Heart right ventricle (tissue), 16 donors: ENCODE results near the gene AKR1D1. TPM values are rescaled to one million over a fixed set of nuclear protein-coding genes. Genes with fewer than 3 reads are reported as not detected.
"Not testable (repeated sequence)": the region's sequence is repeated elsewhere in the genome, so short reads cannot be mapped to it uniquely, and the experiment has no call there.

ENCODE experiments used
- ATAC-seq, 8 donors: fragments of 200-7000 bp; cut with Tn5 transposase; one replicate each; pipeline ENCODE4 v1.9.1; 2020; ENCODE audit warnings: mild to moderate bottlenecking in 8 of 8, moderate library complexity in 8 of 8, moderate number of reproducible peaks in 1 of 8
- DNase-seq, 2 donors: peaks; one replicate each; pipeline ENCODE4 v3.0.0-alpha.2; 2020
- H3K27ac ChIP-seq, 10 donors: fragments of 200-600 bp; sonication (generic) in 2 of 10; one replicate each; pipeline versions ENCODE4 v1.5.0 to v1.8.0; 2020 to 2022; ENCODE audit warnings: mild to moderate bottlenecking in 3 of 10
- H3K27me3 ChIP-seq, 7 donors: fragments of 200-600 bp; one replicate each; pipeline ENCODE4 v1.8.0; 2021 to 2022; ENCODE audit warnings: mild to moderate bottlenecking in 2 of 7
- H3K36me3 ChIP-seq, 9 donors: fragments of 200-600 bp; sonication (generic) in 1 of 9; one replicate each; pipeline versions ENCODE4 v1.5.0 to v1.8.0; 2020 to 2022; ENCODE audit warnings: mild to moderate bottlenecking in 2 of 9
- H3K4me1 ChIP-seq, 9 donors: fragments of 200-600 bp; sonication (generic) in 1 of 9; one replicate each; pipeline versions ENCODE4 v1.5.0 to v1.8.0; 2020 to 2022; ENCODE audit warnings: mild to moderate bottlenecking in 4 of 9
- H3K4me3 ChIP-seq, 10 donors: fragments of 200-600 bp; sonication (generic) in 2 of 10; one replicate each; pipeline versions ENCODE4 v1.5.0 to v1.8.0; 2020 to 2022; ENCODE audit warnings: mild to moderate bottlenecking in 7 of 10, moderate library complexity in 2 of 10
- H3K9me3 ChIP-seq, 11 donors: fragments of 200-600 bp in 10 of 11; sonication (generic) in 2 of 11; one replicate each; pipeline versions ENCODE4 v1.5.0 to v1.8.0; 2013 to 2022; ENCODE audit warnings: mild to moderate bottlenecking in 2 of 11, control low read depth in 1 of 11, moderate library complexity in 1 of 11
- CTCF ChIP-seq, 9 donors: fragments of 200-600 bp; sonication (generic) in 2 of 9; IDR thresholded peaks; one replicate each; pipeline versions ENCODE4 v1.5.0 to v1.8.0; 2021 to 2022; ENCODE audit warnings: antibody characterized with exemption in 9 of 9, mild to moderate bottlenecking in 5 of 9, moderate library complexity in 1 of 9
- WGBS, 2 donors: extraction: QIAGEN DNeasy Blood & Tissue Kit; methylation state at CpG; one replicate each; pipeline ENCODE4 v1.1.7; 2013; ENCODE audit warnings: inconsistent platforms in 1 of 2; 5-methylcytosine and 5-hydroxymethylcytosine counted together
- intact Hi-C, 10 donors: fragments of 100-400 bp; cut with DNase I; formaldehyde crosslinking; loops; one replicate each; pipeline versions ENCODE4 v1.11.1 to v1.14.2; 2022
- polyA plus RNA-seq, 2 donors: library from polyadenylated mRNA; stranded (reverse); fragments of 200-250 nt; gene quantifications; one replicate each; pipeline ENCODE4 v1.2.3, GENCODE V29; 2013
- total RNA-seq, 10 donors: library from RNA; stranded (reverse); fragmentation: NEBNext Ultra II Directional in 3 of 10; extraction: Animal tissue kit (Norgen Biotek cat#: 25700) in 3 of 10; gene quantifications; one replicate each; pipeline versions ENCODE4 v1.2.1 to v1.2.4, GENCODE V29; 2021 to 2023
- donor health status: Arrhythmogenic right ventricular cardiomyopathy.
- donor health status: ischemic (EF 13 %, LVEDD 7.1; RV severe dilation, severe dysfunction).
- donor health status: healthy with polysubstance abuse.
- donor health status: DM: no; HTN: yes; CAD: no.
- donor health status: DM: no; HTN: no; CAD: no.
- donor health status: ischemic (EF 25% LVEDD 6.9; RV normal size, moderate dysfunction).
- donor health status: ischemic (EF 25% LVEDD 5.7; RV mildly dilated, moderate dysfunction).
- donor health status: healthy.
- donor health status: DM: yes; HTN: yes; CAD: no.
- donor health status: Ischemic cardiomyopathy.
- donor health status: ischemic (EF 35%, LVEDD 5.7; RV mildly dilated, moderate dysfunction).
- donor health status: nonischemic (EF 11% LVEDD 7.7; RV severe dilation, severe dysfunction).
- donor health status: DM: yes; HTN: yes; CAD: no.
- donor health status: PGD.
- donor health status: ischemic (EF 29% LVEDD 5.4; RV normal size, mild dysfunction).
- donor health status: nonischemic (EF 23%, LVEDD 6.1; RV moderate dilation, normal function).

AKR1D1 gene
- total and polyA plus RNA-seq, 12 donors: not detected

- TF ChIP-seq CTCF (IDR thresholded peaks at IDR 0.05): no peak
- intact Hi-C loops: no loop called here
- no peaks in the 10 kb centered on the region for H3K27me3 ChIP-seq
- no peak overlapping the region for H3K4me3 ChIP-seq
- WGBS, 2 donors: 59 to 60% methylated on average over 2 of the region's 2 CpGs
- H3K4me1 ChIP-seq: no peaks in the 10 kb centered on the region
- no peak overlapping the region for H3K27ac ChIP-seq
- H3K36me3 ChIP-seq: no peaks in the 10 kb centered on the region
- DNase-seq (no peak), ATAC-seq (no peak)
- H3K9me3 ChIP-seq: peaks cover 0 to 16% (median 0%) of the 10 kb centered on the region in 11 donors
Measured at GRCh38 chr7:138036135-138036534, 40.1 kb upstream of the AKR1D1 start.

- WGBS, 2 donors: 57 to 67% methylated on average over 1 of the region's 1 CpG
- H3K36me3 ChIP-seq, ATAC-seq, H3K4me1 ChIP-seq, DNase-seq, H3K4me3 ChIP-seq, intact Hi-C loops, H3K27ac ChIP-seq, H3K27me3 ChIP-seq: not testable (repeated sequence)
- H3K9me3 ChIP-seq: peaks cover 0 to 16% (median 0%) of the 10 kb centered on the region in 11 donors
Measured at GRCh38 chr7:138040063-138040462, 36.2 kb upstream of the AKR1D1 start.

- intact Hi-C loops: no loop called here
- no peak for TF ChIP-seq CTCF (IDR thresholded peaks at IDR 0.05)
- DNase-seq (no peak), ATAC-seq (no peak)
- no peaks in the 10 kb centered on the region for H3K4me1 ChIP-seq
- H3K27me3 ChIP-seq: peaks cover 0 to 9% (median 0%) of the 10 kb centered on the region in 7 donors
- WGBS, 2 donors: 89 to 94% methylated on average over 2 of the region's 2 CpGs
- no peak overlapping the region for H3K4me3 ChIP-seq
- no peak overlapping the region for H3K27ac ChIP-seq
- peaks cover 0 to 5% (median 0%) of the 10 kb centered on the region in 11 donors for H3K9me3 ChIP-seq
- no peaks in the 10 kb centered on the region for H3K36me3 ChIP-seq
Measured at GRCh38 chr7:138044897-138045296, 31.4 kb upstream of the AKR1D1 start.

- intact Hi-C loops: no loop called here
- Histone ChIP-seq H3K4me3 (no peak overlapping the region), H3K36me3 (no peaks in the 10 kb centered on the region), H3K4me1 (no peaks in the 10 kb centered on the region), H3K27me3 (peaks cover 0 to 9% (median 0%) of the 10 kb centered on the region in 7 donors), H3K9me3 (peaks cover 0 to 5% (median 0%) of the 10 kb centered on the region in 11 donors), H3K27ac (no peak overlapping the region)
- no peak for ATAC-seq
- TF ChIP-seq CTCF (IDR thresholded peaks at IDR 0.05): no peak
- WGBS, 2 donors: 82 to 93% methylated on average over 3 of the region's 3 CpGs
- DNase-seq: no peak
Measured at GRCh38 chr7:138047907-138048306, 28.4 kb upstream of the AKR1D1 start.

GRCh38 chr7:138049505-138050116 is 26.6 kb upstream of the AKR1D1 start:
- TF ChIP-seq CTCF (IDR thresholded peaks at IDR 0.05): no peak
- intact Hi-C loops: no loop called here
- peaks cover 0 to 9% (median 0%) of the 10 kb centered on the region in 7 donors for H3K27me3 ChIP-seq
- no peaks in the 10 kb centered on the region for H3K4me1 ChIP-seq
- ATAC-seq (no peak), DNase-seq (no peak)
- WGBS, 2 donors: 94 to 100% methylated on average over 1 of the region's 1 CpG
- no peak overlapping the region for H3K27ac ChIP-seq
- no peaks in the 10 kb centered on the region for H3K36me3 ChIP-seq
- H3K4me3 ChIP-seq: no peak overlapping the region
- peaks cover 0 to 5% (median 0%) of the 10 kb centered on the region in 11 donors for H3K9me3 ChIP-seq

- not testable (repeated sequence) for H3K4me1 ChIP-seq
Measured at GRCh38 chr7:138051712-138052247, 24.5 kb upstream of the AKR1D1 start.

More at GRCh38 chr7:138051712-138052247, 24.5 kb upstream of the AKR1D1 start:
- H3K27me3 ChIP-seq, H3K36me3 ChIP-seq, H3K9me3 ChIP-seq, intact Hi-C loops, H3K27ac ChIP-seq, DNase-seq, H3K4me3 ChIP-seq, ATAC-seq: not testable (repeated sequence)
- WGBS, 2 donors: 86 to 92% methylated on average over 7 of the region's 7 CpGs
